AG10803 (cell line): ENCODE measurements around the gene VPS35L.
A peak's percentile ranks its signal among the peaks of the same experiment; 100 is the strongest.

Experiments
- DNase-seq: peaks from one replicate; pipeline ENCODE4 v3.0.0; 2010; ENCODE audit warnings: low read depth
- H3K4me3 ChIP-seq: 2 replicates; pipeline ENCODE4 v1.5.1; 2011; ENCODE audit warnings: mild to moderate bottlenecking, low read length, control low read depth
- CTCF ChIP-seq: conservative IDR thresholded peaks from 2 replicates; pipeline ENCODE4 v1.5.1; 2011; ENCODE audit warnings: mild to moderate bottlenecking, low read length, control low read depth, inconsistent platforms

VPS35L gene

GRCh38 chr16:19607616-19608280, 52.2 kb downstream of the VPS35L start:
- no peak for TF ChIP-seq CTCF
- DNase-seq: peak; percentile 90
- H3K4me3 ChIP-seq: no peak overlapping the region

GRCh38 chr16:19609359-19609758, 53.9 kb downstream of the VPS35L start:
- no peak for DNase-seq
- H3K4me3 ChIP-seq: no peak overlapping the region
- no peak for TF ChIP-seq CTCF

- DNase-seq: no peak
- TF ChIP-seq CTCF: no peak
- no peak overlapping the region for H3K4me3 ChIP-seq
Measured at GRCh38 chr16:19610200-19610599, 54.7 kb downstream of the VPS35L start.

- no peak for TF ChIP-seq CTCF
- no peak for DNase-seq
- no peak overlapping the region for H3K4me3 ChIP-seq
Measured at GRCh38 chr16:19613834-19614233, 58.3 kb downstream of the VPS35L start.

- DNase-seq: no peak
- no peak overlapping the region for H3K4me3 ChIP-seq
- TF ChIP-seq CTCF: no peak
Measured at GRCh38 chr16:19616241-19616640, 60.7 kb downstream of the VPS35L start.

- TF ChIP-seq CTCF: no peak
- no peak for DNase-seq
- H3K4me3 ChIP-seq: no peak overlapping the region
Measured at GRCh38 chr16:19618876-19619275, 63.4 kb downstream of the VPS35L start.

- TF ChIP-seq CTCF: no peak
- H3K4me3 ChIP-seq: no peak overlapping the region
- no peak for DNase-seq
Measured at GRCh38 chr16:19621445-19621844, 65.9 kb downstream of the VPS35L start.
